COR-L47 (cell line): Measurements from ENCODE around the gene ZDHHC14.
"Not testable (repeated sequence)": the region's sequence is repeated elsewhere in the genome, so short reads cannot be mapped to it uniquely, and the experiment has no call there.

Source experiments
- DNase-seq: peaks from one replicate; lab custom pipeline; 2025; lab: John Stamatoyannopoulos, UW

ZDHHC14 gene

DNA sequence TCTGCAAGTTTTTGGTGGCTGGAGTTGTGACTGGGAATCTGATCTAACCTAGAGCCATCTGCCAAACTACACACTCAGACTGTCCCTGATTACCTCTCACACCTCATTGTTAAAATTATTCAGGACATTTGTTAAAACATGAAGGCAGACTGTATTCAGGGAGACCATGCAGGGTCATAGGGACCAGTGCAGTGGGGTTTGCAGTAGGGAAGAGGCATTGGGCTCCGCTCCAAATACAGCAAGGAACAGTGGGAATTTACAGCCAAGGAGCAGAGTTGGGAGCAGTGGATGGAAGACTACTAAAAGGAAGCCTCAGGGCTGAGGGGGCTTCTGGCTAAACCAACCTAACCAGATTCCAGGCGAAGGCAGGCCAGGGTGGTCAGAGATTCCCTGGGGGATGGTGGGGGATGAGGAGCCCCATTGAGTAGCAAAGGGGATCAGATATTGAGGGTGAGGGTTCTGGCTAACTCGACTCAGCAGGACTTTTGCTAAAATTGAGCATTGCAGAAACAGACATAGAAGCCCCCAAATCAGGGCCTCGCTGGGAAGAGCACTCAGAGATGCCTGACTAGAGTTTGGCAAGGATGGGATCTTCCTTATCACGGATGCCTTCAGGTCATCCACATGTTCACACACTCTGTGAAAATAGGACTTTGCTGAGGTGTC lies 172.0 kb downstream of the ZDHHC14 start:
- no peak for DNase-seq

DNA sequence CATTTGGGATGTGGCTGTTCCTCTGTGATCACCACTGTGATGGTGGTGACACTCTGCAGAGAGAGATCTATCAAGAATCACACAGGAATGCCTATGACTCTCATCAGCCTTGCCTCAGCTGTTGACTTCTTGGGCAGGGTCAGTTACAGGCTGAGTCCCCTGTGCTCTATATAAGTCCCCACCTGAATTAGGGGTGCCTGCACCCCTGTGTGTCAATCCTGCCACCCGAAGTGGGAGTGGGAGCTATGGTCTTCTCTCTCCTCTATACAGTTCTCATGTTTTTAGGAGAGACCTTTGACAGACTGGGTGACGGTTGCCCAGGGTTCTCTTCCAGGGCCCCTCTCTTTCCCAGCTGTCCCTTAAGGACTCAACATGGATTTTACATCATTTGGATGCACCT lies 173.8 kb downstream of the ZDHHC14 start:
- DNase-seq = no peak

GRCh38 chr6:157555455-157556143 lies 174.6 kb downstream of the ZDHHC14 start:
- no peak for DNase-seq

GRCh38 chr6:157556144-157556645 lies 175.2 kb downstream of the ZDHHC14 start:
- DNase-seq = no peak

DNA sequence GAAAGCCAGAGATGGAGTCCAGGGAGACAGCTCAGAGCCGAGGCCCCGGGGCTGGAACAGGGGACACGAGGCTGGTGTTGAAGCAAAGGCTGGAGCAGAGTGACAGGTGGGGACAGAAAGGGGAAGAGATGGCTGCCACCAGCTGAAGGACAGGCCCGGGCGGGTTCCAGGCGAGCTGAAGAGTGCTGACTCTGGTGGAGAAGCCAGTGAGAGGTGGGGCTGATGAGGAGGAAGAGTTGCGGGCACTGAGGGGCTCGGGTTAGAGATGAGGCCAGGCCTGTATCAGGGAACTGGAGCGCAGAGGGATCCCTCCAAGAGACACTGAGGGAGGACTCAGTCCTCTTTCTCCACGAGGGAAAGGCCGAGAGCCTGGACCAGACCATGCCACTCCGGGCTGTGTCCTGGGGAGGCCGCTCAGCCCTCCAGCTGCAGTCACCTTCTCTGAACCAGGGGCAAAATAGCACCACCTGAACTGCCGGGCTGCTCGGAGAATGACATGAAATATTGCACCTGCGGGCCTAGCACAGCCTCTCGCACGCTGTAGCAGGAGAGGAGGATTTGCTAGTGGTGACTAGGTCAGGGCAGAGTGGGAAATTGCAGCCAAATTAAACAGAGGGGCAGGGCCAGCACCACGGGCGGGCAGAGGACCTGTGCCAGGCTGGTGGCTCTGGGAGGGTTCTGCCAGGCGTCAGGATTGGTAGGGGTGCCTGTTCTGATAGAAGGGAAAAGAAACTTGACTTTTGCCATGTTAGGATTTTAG lies 175.9 kb downstream of the ZDHHC14 start:
- peak; percentile 16 for DNase-seq

DNA sequence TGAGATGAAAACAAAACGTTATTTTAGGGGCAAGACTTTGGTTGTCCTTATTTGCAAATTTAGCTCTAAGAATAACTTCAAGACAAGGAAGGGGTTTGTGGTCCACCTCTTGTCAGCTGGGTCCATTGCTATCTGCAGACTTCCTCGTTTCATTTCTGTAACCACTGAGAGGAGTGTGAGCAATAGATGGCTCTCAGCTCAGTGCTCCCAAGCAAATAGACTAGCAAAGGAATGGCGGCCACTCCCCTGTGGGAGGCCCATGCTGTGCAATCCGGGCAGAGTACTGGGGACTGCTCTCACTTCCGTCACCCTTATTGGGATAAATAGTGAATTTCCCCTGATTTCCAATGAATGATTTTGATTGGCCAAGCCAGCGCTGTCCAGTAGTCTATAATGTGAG lies 176.6 kb downstream of the ZDHHC14 start:
- no peak for DNase-seq

DNA sequence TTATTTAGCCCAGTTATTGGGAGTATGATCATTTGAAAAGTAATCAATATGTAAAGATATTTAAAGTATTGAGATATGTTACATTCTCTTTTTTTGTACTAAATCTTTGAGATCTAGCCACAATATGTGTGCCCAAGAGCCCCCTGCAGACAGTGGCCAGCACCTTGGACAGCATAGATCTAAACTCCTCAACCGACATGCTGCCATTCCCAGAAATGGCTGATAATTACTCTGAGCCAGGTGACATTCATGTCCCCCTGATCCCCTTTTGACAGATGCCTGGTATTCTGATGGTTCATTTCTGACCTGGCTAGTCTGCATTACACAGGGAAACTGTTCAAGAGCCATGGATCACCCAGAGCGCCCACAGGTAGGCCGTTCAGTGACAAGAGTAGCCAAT lies 177.1 kb downstream of the ZDHHC14 start:
- DNase-seq = no peak

GRCh38 chr6:157558487-157559200 lies 177.7 kb downstream of the ZDHHC14 start:
- peak; percentile 26 for DNase-seq

DNA sequence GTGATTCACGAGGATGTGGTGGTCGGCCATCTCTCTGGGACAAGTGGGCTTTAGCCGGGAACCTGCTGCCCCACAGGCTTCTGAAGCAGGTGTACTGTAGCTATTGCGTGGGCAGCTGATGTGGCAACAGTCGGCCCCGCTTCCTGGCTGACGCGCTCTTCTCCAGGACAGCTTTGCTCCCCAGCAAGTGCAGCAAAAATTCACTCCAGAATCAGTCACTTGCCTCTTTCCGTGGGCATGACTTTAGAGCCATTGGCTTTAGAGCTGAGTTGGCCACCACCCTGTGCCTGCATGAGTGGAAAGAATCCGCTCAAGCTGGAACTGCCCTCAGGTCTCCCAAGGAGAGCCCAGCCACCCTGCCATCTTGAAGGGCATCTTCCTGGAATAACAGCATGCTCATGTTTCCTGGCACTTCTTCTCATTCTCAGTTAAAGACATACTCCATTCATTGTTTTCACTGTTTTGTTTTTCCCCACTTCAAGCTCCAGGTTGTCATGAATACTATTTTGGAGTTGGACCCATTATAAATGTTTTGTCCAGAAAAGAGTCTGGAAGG lies 178.3 kb downstream of the ZDHHC14 start:
- no peak for DNase-seq

GRCh38 chr6:157560063-157560462 lies 179.1 kb downstream of the ZDHHC14 start:
- DNase-seq = not testable (repeated sequence)

GRCh38 chr6:157560691-157561413 lies 179.9 kb downstream of the ZDHHC14 start:
- no peak for DNase-seq

GRCh38 chr6:157561414-157561790 lies 180.4 kb downstream of the ZDHHC14 start:
- peak; percentile 30 for DNase-seq

DNA sequence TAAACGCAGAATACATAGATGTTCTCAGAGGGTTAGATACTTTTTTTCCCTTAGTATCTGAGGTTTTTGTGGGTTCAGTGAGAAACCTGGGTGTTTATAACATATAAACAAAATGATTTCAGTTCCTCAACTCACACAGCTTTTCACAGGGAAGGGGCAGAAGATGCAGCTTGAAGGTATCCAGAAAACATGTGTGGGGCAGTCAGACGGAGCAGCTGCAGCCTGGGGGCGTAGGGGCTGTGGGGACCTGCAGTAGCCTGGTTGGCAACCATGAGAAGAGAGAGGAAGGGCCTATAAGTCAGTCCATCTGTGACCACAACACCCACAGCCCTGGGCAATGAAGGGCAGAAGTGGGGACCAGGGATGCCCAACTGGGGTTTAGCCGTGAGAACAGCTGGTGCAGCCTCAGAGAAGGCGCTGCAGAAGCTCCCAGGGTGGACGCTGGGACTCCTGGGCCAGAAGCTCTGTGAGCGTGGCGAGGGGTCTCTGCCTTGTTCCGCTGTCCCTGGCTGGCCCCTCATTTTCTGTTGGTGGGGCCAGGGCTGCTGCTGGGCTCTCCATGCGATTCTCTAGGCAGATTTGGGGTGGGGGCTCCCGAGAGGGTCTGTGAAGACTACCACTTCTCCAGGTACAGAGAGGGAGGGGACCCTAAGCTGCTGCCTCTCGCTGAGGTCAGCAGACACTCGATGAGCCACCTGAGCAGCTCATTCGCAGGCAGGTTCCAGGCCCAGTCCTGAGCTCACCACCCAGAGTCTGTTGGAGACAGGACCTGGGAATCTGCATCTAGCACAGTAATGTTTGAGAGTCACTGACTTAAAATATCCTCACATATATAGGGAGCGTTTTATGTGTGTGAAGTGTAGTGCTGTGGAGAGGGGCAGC lies 181.2 kb downstream of the ZDHHC14 start:
- no peak for DNase-seq

DNA sequence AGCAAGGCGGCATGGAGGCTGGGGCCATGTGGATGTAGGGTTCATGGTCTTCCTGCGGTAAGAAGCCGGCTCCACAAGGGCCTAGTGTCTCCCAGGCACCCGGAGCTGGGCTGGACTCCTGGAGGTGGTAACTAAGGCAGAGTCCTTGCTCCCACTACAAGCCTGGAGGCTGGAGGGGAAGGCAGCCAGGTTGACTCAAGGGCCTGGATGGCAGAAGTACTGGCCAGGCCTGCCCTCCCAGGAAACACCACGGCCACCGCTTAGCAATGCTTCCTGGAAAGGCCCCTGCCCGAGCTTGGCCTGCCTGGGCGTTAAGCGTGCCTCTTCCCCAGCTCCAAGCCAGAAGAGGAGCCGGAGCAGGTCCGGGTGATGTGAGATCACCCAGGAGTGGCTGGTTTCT lies 182.0 kb downstream of the ZDHHC14 start:
- no peak for DNase-seq

DNA sequence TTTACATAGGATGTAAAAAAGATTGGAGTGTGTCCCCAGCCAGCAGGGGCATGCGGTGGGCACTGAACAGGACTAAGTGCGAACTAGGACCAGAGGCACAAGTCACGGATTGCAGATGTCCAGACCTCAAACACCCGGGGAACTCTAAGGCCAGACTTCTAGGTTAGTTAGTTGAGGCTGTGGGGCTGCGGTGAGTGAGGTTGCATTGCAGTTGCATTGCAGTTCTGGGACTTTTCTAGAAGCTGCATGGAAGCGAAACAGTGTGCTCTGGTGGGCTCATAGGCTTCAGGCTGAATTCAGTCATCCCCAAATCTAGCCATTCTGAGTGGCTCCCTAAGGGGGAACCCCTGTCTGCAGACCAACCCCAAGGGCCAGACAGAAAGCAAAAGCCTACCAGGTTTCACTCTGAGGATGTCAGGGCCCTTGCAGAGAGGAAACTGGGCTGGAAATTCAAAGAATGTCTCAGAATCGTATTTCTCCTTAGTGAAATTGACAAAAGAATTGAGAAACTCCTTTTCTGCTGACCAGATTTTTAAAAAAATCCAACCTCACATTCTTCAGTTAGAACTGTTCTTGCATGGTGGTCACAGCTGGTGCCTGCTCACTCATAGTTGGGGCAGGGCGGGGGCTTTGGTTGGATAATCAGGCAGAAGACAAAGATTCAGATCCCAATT lies 182.8 kb downstream of the ZDHHC14 start:
- DNase-seq = no peak

- DNase-seq = no peak
Measured at GRCh38 chr6:157568702-157569101, 187.7 kb downstream of the ZDHHC14 start.

GRCh38 chr6:157569543-157569942 lies 188.6 kb downstream of the ZDHHC14 start:
- DNase-seq = no peak

GRCh38 chr6:157570104-157570503 lies 189.1 kb downstream of the ZDHHC14 start:
- no peak for DNase-seq

- DNase-seq = no peak
Measured at GRCh38 chr6:157570752-157571151, 189.8 kb downstream of the ZDHHC14 start.

- DNase-seq = no peak
Measured at GRCh38 chr6:157571269-157571668, 190.3 kb downstream of the ZDHHC14 start.
